Lung (tissue), 12 donors: Measurements from ENCODE around the gene MTHFD2L. TPM values are rescaled to one million over a fixed set of nuclear protein-coding genes. Genes with fewer than 3 reads are reported as not detected.
A peak's percentile ranks its signal among the peaks of the same experiment; 100 is the strongest.

Experiments used
- ATAC-seq: fragments of 200-7000 bp; cut with Tn5 transposase; one replicate; pipeline ENCODE4 v1.9.1; 2020; ENCODE audit warnings: moderate number of reproducible peaks; ENCODE audit not compliant: insufficient read depth, low FRiP score
- DNase-seq, 3 donors: peaks; one replicate each; pipeline ENCODE4 v3.0.0-alpha.2; 2013 to 2017
- H3K27ac ChIP-seq, 2 donors: one replicate each; pipeline ENCODE4 v1.5.1; 2013; ENCODE audit warnings: mild to moderate bottlenecking in 2 of 2, moderate library complexity in 2 of 2, control low read depth in 1 of 2, inconsistent platforms in 1 of 2, low read depth in 1 of 2, low read length in 1 of 2
- H3K27me3 ChIP-seq, 3 donors: one replicate each; pipeline ENCODE4 v1.5.1; 2013; ENCODE audit warnings: low read length in 2 of 3; ENCODE audit not compliant: control insufficient read depth in 3 of 3, insufficient read depth in 3 of 3
- H3K36me3 ChIP-seq, 4 donors: one replicate each; pipeline ENCODE4 v1.5.1; 2013; ENCODE audit warnings: low read length in 4 of 4, mild to moderate bottlenecking in 1 of 4, moderate library complexity in 1 of 4; ENCODE audit not compliant: control insufficient read depth in 4 of 4, insufficient read depth in 4 of 4
- H3K4me1 ChIP-seq, 5 donors: one replicate each; pipeline ENCODE4 v1.5.1; 2013; ENCODE audit warnings: low read length in 5 of 5, mild to moderate bottlenecking in 2 of 5, moderate library complexity in 1 of 5; ENCODE audit not compliant: control insufficient read depth in 5 of 5, insufficient read depth in 5 of 5
- H3K4me3 ChIP-seq: one replicate; pipeline ENCODE4 v1.5.1; 2013; ENCODE audit warnings: mild to moderate bottlenecking, control low read depth, moderate library complexity
- H3K9ac ChIP-seq, 2 donors: one replicate each; pipeline ENCODE4 v1.5.1; 2013; ENCODE audit warnings: low read length in 2 of 2, control low read depth in 1 of 2; ENCODE audit not compliant: insufficient read depth in 1 of 2
- H3K9me3 ChIP-seq, 4 donors: one replicate each; pipeline ENCODE4 v1.5.1; 2013; ENCODE audit warnings: low read length in 3 of 4, mild to moderate bottlenecking in 1 of 4, moderate library complexity in 1 of 4; ENCODE audit not compliant: control insufficient read depth in 4 of 4, insufficient read depth in 3 of 4
- WGBS, 2 donors: extraction: QIAGEN DNeasy Blood & Tissue Kit; methylation state at CpG; one replicate each; pipeline ENCODE4 v1.1.7; 2013; 5-methylcytosine and 5-hydroxymethylcytosine counted together
- polyA plus RNA-seq, 2 donors: library from polyadenylated mRNA; stranded (reverse); fragments of 200-250 nt; gene quantifications; one replicate each; pipeline ENCODE4 v1.2.1, GENCODE V29; 2013
- total RNA-seq, 2 donors: library from RNA; depleted of rRNA in 1 of 2; stranded (reverse); fragments of >200 nt in 1 of 2; gene quantifications; one replicate each; pipeline ENCODE4 v1.2.1, GENCODE V29; 2014 to 2021
- TF ChIP-seq, protein P1 (sequence below): IDR thresholded peaks from 2 replicates; pipeline ENCODE4 v1.5.1; 2012; ENCODE audit warnings: mild to moderate bottlenecking; ENCODE audit errors: control extremely low read depth, extremely low read depth
- donor health status: control.
- donor health status: control.
- donor health status: Bipolar disorder and iron deficiency.
- donor health status: healthy.
- donor health status: DM: yes; HTN: yes; CAD: no.

MTHFD2L gene
- total and polyA plus RNA-seq, 4 donors: 11.9 to 32.1 (median 15.4) TPM

DNA sequence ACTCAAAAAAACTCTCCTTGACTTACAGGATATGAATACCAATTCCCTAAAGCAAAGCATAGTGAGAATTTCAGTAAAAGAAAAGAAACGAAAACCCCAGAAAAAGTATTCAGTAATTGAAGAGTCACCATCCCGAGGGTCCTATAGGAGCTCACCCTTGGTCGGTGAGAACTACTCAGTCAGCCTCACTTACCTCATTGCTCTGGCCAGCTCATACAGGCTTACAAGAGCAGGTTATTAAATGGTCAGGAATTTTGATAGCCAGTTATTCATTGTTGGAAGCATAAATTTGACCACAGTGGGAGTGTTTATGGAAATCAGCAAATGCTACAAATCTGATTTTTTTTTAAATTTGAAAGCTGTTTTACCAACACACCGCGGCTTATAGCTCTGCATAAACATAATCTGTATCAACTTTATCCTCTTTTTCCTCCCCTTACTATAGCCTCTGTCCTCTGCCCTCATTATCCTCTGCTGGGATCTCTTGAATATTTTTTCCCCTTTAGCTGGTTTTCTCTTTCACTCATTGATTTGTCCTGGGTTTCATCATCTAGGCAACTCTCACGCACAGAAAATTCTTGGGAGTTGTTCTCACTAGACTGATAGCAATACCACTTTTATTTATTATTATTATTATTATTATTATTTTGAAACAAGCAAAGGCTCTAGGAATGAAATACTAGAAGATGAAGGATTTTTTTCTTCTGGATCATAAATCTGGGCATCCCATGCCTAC lies 47.9 kb upstream of the MTHFD2L start:
- no peak for DNase-seq
- peak; percentile 19 for ATAC-seq
- TF ChIP-seq, protein P1, sequence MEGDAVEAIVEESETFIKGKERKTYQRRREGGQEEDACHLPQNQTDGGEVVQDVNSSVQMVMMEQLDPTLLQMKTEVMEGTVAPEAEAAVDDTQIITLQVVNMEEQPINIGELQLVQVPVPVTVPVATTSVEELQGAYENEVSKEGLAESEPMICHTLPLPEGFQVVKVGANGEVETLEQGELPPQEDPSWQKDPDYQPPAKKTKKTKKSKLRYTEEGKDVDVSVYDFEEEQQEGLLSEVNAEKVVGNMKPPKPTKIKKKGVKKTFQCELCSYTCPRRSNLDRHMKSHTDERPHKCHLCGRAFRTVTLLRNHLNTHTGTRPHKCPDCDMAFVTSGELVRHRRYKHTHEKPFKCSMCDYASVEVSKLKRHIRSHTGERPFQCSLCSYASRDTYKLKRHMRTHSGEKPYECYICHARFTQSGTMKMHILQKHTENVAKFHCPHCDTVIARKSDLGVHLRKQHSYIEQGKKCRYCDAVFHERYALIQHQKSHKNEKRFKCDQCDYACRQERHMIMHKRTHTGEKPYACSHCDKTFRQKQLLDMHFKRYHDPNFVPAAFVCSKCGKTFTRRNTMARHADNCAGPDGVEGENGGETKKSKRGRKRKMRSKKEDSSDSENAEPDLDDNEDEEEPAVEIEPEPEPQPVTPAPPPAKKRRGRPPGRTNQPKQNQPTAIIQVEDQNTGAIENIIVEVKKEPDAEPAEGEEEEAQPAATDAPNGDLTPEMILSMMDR: no peak
- Histone ChIP-seq H3K9me3 (no peaks in the 10 kb centered on the region), H3K27ac (peak overlapping the region in 1 of 2 donors; percentile 87), H3K9ac (no peak overlapping the region), H3K4me3 (no peak overlapping the region), H3K27me3 (no peaks in the 10 kb centered on the region), H3K4me1 (peaks cover 0 to 15% (median 0%) of the 10 kb centered on the region in 5 donors), H3K36me3 (no peaks in the 10 kb centered on the region)
- WGBS, 2 donors: 77 to 88% methylated on average over 6 of the region's 6 CpGs

- peak overlapping the region in 1 of 2 donors; percentile 45 for H3K27ac ChIP-seq
- TF ChIP-seq, protein P1: no peak
- H3K9me3 ChIP-seq: no peaks in the 10 kb centered on the region
- H3K9ac ChIP-seq: no peak overlapping the region
- DNase-seq: no peak
- no peak for ATAC-seq
- H3K36me3 ChIP-seq: no peaks in the 10 kb centered on the region
- no peak overlapping the region for H3K4me3 ChIP-seq
- H3K4me1 ChIP-seq: peaks cover 0 to 15% (median 0%) of the 10 kb centered on the region in 5 donors
- no peaks in the 10 kb centered on the region for H3K27me3 ChIP-seq
Measured at GRCh38 chr4:74110670-74111069, 47.2 kb upstream of the MTHFD2L start.

DNA sequence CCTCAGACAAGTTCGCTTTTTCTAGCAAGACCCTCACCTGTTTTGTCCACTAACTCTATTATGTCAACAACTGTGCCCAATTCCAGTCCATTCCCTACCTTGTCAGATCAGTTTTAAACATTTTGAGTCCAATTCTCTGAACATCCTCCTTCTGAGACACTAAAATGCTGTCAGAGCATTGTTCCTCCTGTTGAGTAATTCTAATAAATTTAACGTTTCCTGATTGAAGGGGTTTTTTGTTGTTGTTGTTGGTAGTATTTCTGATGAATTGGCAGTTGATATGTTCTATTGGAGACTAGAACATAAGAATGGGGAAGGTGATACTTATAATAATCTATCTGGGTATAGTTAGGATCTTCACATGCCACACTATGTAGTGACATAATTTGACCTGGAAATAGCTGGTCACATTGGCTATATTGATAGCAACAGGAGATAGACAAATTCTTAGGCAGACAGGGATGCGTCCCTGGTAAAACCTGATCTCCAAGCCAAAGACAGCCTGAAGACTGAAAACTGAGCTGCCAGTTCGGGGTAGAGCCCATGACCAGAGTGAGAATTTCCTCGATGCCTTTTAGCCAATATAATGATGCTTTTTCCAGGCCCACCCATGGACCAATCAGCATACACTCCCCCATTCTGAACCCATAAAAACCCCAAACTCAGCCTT lies 46.5 kb upstream of the MTHFD2L start:
- no peaks in the 10 kb centered on the region for H3K27me3 ChIP-seq
- WGBS, 2 donors: 71 to 77% methylated on average over 5 of the region's 5 CpGs
- no peak overlapping the region for H3K4me3 ChIP-seq
- DNase-seq (no peak), ATAC-seq (peak; percentile 22)
- peaks cover 0 to 17% (median 0%) of the 10 kb centered on the region in 5 donors for H3K4me1 ChIP-seq
- H3K9ac ChIP-seq: no peak overlapping the region
- H3K27ac ChIP-seq: peak overlapping the region; percentile 57 to 76
- TF ChIP-seq, protein P1: no peak
- no peaks in the 10 kb centered on the region for H3K9me3 ChIP-seq
- H3K36me3 ChIP-seq: no peaks in the 10 kb centered on the region
